SK-N-MC (cell line): ENCODE data around the gene CES3.
A peak's percentile ranks its signal among the peaks of the same experiment; 100 is the strongest.

Experiments
- EZH2 ChIP-seq: fragments of 200-600 bp; sonication (generic); IDR thresholded peaks from one replicate; pipeline ENCODE4 v1.6.1; 2017; ENCODE audit warnings: antibody characterized with exemption
- FOXP2 ChIP-seq: optimal IDR thresholded peaks from 2 replicates; pipeline ENCODE3; 2011; ENCODE audit warnings: mild to moderate bottlenecking, moderate library complexity; ENCODE audit not compliant: insufficient read depth; ENCODE audit errors: extremely low read length, control extremely low read depth
- POLR2AphosphoS5 ChIP-seq: IDR thresholded peaks from 2 replicates; pipeline ENCODE4 v1.6.1; 2012; ENCODE audit warnings: mild to moderate bottlenecking, low read depth, low read length, borderline replicate concordance

GRCh38 chr16:66934138-66934838, 26.8 kb upstream of the CES3 start, which contains the start of gene CIAO2B:
- TF ChIP-seq EZH2 (no peak), POLR2AphosphoS5 (peak; percentile 83), FOXP2 (no peak)
